ENCODE results near the gene NODAL. TPM values are rescaled to one million over a fixed set of nuclear protein-coding genes. Genes with fewer than 3 reads are reported as not detected.
"Not testable (repeated sequence)": the region's sequence is repeated elsewhere in the genome, so short reads cannot be mapped to it uniquely, and the experiment has no call there.

NODAL gene
- 0.38 TPM for total RNA-seq
- long read RNA-seq, result 0 reads

DNA sequence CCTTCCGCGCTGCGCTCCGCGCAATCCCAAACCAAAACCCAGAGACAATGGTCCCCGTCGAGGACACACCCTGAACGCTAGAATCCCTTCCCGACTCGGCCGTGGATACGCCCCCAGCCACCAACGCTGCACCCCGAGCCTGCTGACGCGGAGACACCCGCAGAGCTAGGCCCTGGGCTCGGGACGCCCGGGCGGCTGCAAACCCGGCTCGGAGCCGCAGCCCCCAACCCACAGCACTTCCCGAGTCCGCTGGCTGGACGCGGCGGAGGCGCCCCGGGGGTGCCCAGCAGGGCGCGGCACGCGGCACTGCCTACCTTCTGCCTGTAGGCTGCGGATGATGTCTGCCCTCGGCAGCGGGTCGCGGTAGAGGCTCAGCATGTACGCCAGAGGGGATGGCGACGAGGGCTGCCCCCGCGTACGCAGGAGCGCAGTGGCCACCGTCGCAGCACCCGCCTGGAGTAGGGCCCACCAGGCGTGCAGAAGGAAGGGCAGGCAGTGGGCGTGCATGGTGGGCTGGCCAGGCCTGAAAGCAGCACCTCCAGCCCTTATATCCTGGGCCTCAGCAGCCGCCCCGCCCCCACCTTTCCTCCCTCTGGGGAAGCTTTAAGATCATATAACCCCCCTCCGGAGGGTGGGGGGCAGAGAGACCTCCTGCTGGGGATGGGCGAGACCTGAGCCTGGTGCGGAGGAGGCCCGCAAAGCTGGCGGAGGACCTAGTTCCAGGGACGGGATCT is at the start of gene NODAL:
Gene NODAL, minus strand, starts transcription at position 521 of the 734 bp plus-strand sequence. Its CDS starts 14 bp downstream, at position 507.
- intact Hi-C loops (cut with DNase I), result no loop called here
- no peak for DNase-seq (ENCODE audit: low spot score)

DNA sequence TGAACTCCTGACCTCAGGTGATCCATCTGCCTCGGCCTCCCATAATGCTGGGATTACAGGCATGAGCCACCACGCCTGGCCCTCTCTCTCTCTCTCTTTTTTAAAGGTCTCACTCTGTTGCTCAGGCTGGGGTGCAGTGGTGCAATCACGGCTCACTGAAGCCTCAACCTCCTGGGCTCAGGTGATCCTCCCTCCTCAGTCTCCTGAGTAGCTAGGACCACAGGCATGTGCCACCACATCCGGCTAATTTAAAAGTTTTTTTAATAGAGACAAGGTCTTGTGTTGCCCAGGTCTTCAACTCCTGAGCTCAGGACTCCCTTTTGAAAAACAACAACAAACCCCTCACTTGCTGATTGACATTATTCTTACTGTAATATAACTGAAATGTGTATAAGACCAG is 48.7 kb upstream of the NODAL start:
- DNase-seq (ENCODE audit: low spot score), result no peak
- intact Hi-C loops (cut with DNase I), result no loop called here

DNA sequence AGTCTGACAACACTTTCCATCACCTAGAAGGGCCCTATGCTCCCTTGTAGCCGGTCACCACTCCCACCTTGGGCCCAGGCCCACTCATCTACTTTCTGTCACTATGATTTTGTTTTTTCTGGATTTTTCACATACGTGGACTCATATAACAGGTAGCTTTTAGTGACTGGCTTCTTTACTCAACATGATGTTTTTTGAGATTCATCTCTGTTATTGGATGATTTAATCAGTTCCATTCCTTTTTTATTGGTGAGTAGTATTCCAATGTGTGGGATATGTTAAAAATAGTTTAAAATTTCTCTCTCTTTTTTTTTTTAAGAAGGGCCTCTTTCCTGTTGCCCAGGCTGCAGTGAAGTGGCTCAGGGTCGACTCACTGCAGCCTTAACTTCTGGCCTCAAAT is 46.3 kb upstream of the NODAL start:
- no peak for DNase-seq (ENCODE audit: low spot score)
- intact Hi-C loops (cut with DNase I), result no loop called here

DNA sequence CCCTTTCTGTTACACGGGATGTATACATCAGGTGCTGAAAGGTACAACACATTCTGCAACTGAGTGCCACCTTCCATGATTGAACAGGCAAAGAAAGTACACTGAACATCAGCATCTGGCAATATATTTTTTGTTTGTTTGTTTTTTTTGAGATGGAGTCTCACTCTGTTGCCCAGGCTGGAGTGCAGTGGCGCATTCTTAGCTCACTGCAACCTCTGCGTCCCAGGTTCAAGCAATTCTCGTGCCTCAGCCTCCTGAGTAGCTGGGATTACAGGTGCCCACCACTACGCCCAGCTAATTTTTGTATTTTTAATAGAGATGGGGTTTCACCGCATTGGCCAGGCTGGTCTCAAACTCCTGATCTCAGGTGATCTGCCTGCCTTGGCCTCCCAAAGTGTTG is 42.4 kb upstream of the NODAL start:
- intact Hi-C loops (cut with DNase I); DNase-seq (ENCODE audit: low spot score): not testable (repeated sequence)

DNA sequence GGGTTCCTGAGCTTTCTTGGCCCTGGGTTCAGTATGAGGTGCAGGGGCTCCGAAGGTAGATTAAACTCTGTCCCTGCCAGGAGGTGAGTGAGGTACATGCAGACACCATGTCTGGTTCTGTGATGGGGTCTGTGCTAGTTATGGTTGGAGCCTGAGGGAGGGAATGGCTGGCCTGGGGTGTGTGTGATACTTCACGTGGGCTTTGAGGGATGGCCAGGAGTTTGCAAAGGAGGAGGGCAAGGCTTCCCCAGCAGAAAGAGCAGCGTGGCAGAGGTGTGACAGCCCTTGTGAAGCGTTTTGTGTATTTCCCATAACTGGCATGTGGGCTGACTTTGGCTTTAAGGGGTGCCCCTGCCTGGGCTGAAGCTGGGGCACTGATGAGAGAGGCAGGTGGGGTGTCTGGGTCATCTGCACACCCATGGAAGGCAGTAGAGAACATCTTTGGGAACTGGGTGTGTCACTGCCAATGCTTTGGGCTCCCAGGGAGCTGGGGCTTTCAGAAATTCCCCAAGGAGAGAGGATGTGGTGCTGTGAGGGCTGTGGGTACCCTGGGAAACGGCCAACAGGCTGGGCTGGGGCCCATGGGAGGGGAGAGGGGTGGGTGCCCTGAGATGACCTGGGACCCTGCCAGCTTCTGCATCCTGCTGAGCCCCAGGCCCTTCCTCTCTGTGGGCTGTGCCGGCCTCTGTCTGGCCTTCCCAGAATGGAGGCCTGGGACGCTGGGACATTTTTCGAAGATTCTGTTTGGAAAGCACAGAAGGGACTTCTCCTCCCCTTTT is 41.7 kb upstream of the NODAL start:
- intact Hi-C loops (cut with DNase I), result no loop called here

DNA sequence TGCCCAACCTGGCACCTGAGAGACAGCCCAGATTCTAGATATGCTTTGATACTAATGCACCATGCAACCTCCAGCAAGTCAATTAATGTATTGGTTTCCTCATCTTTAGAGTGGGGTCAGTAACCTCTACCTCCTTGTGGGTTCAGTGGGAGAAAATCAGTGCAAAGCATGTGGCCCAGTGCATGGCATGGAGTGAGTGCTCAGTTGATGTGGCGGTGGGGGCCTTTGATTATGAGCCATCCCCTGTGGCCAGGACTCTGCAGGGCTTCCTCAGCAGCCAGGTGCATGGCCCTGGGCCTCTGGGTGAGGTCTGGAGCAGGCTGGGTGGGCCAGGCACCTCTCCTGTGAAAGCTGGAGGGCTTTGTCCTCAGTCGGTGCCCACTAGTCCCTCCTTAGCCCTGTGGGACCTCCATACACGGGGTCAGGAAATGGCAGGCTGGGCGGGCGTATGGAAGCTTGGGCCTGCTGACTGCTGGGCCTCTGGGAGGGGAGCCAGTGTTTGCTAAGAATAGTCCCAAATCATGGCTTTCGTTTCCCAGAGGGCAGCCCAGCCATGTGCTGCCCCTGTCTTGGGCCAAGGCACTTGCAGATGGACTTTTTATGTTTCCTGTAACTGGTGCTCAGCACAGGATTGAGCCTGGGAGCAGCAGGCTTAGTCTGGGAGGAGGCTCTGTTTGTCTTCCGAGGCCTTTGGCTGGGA is 40.5 kb upstream of the NODAL start:
- peak; percentile 89 for DNase-seq (ENCODE audit: low spot score)
- intact Hi-C loops (cut with DNase I), result no loop called here

More for the DNA sequence above, 41.7 kb upstream of the NODAL start:
- DNase-seq (ENCODE audit: low spot score), result no peak

DNA sequence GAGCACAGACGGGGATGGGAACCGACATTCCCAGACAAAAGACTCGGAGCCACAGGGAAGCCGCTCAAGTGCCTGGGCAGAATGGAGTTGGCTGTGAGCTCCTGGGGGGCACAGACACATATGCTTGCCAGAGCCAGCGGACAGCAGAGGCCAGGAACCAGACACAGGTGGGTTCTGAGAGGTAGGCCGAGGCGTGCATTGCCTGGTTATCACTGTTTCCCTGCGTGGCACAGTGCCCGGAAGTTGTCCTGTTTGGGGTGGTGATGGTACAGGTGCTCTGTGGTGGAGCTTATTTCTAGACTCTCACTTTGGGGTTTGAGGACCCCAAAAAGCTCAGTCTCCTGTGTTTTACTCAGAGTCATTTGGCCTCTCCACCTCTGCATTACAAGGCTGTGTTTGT is 39.6 kb upstream of the NODAL start:
- DNase-seq (ENCODE audit: low spot score), result no peak
- intact Hi-C loops (cut with DNase I), result no loop called here

DNA sequence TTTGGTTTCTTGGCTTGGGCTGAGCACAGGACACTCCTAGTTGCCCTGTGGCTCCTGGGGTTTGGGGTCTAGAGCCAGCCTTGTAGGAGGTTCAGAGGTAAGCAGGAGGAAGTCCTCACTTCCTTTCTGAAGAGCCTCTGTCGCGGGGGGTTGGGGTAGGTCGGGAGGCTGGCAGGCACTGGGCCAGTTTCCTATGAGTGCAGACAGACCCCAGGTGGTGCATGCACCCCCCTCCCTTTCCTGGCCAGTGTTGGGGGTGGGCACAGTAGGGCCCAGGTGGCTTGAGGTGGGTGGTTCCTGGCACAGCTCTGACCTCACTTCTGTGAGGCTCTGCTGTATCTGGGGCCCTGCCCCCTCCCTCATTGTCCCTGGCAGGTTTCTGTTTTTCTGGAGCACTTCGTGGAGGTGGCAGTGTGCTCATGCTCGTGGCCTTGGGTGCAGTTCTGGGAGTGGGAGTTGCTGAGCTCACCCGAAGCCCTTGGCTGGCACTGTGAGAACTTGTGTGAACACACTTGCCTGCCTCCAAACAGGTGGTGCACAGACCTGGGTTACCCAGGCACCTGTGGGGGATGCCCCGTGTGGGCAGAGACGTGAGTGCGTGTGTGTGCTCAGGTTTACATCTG is 38.9 kb upstream of the NODAL start:
- DNase-seq (ENCODE audit: low spot score), result no peak
- intact Hi-C loops (cut with DNase I), result no loop called here

DNA sequence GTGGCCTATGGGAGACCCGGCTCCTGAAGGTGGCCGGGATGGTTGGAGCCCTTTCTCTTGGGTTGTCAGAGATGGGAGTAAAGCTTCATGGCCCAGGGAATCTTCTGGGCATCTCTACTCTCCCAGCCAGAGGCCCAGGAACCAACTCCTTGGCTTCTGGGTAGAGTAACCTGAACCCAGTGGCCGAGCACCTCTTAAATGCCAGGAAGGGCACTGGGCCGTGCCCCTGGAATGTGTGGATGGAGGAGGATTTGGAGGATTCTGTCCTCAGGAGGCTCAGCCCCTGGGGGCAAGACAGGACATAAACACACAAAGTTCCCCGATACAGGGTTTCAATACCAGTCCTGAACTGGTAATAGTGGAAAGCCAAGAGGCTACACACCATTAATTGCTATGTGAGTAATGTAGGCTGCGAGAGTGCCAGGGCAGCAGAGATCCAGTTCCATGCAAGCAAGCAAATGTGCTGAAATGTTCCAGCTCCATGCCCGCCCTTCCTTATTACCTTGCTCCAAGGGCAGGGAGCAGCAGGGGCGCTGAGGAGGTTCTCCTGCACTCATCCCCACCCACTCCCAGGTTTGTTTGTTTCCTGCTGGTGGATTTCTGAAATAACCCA is 38.3 kb upstream of the NODAL start:
- intact Hi-C loops (cut with DNase I), result no loop called here
- DNase-seq (ENCODE audit: low spot score), result no peak

DNA sequence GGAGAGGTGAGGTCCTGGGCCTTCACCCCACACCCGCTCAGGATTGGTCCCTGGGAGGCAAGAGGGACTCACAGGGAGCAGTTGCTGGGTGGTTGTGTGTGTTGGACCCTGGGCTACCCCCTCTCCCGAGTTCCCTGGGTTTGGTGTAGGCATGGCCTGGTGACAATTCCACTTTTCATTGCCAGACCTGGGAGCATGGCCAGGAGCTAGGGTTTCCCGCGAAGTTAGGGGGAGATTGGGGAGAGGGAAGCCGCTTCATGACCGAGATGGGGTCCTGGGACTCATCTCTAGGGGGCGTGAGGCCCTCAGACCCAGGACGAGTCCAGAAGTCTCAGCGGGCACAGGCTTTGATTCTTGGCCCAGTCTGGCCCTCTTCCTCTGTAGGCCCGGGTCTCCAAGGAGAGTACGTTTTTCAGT is 37.7 kb upstream of the NODAL start:
- intact Hi-C loops (cut with DNase I), result no loop called here
- no peak for DNase-seq (ENCODE audit: low spot score)

DNA sequence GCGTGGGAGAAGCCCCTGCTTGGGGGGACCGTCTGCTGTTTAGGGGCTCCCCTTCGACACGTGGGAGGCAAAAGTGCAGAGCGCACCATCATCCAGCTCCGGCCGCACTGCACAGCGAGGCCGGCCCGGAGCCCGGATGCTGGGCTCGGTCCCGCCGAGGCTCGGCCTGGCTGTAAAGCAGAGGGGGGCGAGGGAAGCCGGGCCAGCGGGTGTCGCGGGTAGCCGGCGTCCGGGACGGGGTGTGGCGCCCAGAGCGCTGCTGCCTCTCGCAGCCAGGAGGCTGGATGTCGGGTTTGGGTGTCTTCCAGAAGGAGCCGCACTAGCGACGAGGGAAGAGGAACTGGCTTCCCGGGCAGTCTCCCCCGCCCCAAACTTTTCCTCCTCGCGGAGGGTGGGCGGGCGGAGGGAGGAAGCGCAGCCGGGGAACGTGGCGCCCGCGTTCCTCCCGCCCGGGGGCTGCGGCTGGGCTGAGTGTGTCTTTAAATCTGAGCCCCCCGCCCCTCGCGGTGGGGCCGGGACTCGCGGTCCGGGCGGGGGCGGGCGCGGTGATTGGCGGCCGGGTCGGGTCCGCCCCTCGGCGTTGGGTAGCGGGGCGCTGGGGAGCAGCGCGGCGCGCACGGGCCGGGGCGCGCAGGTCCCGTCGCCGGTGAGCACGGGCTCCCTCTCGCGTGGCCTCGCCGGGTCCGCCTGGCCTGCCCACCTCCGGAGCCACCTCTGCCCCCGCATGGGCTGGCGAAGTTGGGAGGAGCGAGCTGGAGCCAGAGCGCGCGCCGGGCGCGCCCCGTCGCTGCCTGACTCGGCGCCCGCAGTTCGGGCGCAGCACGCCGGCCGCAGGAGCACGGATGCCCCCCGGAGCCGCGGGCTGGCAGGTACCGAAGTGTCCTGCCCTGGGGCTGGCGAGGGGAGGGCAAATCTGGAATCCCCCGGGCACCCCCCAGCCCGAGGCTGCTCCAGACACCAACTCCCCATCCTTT is 37.0 kb upstream of the NODAL start, which contains the start of gene PALD1:
Gene PALD1, plus strand, starts transcription at position 577 of the 974 bp plus-strand sequence. CDS start 47,185 bp downstream, outside the sequence.
- DNase-seq (ENCODE audit: low spot score), result peak; percentile 86
- intact Hi-C loops (cut with DNase I), result no loop called here

DNA sequence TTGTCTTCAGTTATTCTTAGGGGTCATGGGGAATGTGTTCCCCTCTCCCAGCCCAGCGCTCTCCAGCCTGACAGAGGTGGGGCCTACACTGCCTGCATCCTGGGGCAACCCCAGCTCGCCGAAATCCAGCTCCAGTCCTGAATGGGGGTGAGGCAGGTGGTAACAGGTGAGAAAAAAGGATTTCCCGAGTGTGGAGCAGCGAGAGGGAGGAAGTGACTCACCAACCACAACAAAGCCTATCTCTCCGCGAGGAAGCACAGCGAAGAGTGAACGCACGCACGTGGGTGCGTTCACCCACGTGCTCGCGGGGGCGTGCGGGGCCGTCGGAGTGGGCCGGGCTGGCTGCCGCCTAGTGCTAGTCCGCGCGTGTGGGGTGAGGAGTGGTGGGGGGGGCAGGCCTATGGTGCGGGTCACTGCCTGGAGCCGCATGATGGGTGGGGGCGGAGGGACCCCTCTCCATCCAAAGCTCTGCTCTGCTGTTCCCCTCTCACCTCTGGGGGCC is 36.2 kb upstream of the NODAL start:
- no peak for DNase-seq (ENCODE audit: low spot score)
- intact Hi-C loops (cut with DNase I), result no loop called here

DNA sequence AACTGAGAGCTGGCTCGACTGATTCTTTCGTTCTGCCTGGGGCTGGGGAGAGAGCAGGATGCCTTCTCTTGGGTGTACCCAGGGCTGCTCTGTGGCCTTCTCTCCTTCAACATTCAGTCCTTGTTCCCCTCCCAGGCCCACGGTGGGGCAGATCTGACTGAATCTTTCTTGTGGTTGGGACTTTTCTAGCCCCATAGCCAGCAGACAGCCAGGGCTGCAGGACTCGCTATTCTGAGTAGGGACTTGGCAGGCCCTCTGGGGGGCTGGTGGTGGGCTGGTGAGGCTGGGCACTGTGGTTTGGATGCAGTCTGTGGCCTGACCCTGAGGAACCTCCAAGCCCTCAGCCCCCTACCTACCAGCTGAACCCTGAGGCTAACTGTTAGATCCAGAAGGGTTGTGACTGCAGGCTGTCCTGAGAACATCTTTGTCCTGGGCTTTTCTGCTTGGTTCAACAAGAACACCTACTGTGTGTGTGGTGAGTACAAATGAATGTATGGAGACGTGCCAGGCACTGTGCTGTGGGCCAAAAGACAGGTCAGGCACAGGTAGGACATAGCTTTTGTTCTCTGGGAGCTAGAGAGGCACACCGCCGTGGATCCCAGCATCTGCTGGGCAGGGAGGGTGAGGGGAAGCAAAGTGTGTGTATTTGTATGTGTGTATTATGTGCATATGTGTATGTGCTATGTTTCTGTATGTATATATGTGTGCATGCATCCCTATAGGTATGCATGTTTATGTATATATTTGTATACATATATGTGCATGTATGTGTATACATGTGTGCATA is 35.0 kb upstream of the NODAL start:
- DNase-seq (ENCODE audit: low spot score), result no peak
- intact Hi-C loops (cut with DNase I), result no loop called here

DNA sequence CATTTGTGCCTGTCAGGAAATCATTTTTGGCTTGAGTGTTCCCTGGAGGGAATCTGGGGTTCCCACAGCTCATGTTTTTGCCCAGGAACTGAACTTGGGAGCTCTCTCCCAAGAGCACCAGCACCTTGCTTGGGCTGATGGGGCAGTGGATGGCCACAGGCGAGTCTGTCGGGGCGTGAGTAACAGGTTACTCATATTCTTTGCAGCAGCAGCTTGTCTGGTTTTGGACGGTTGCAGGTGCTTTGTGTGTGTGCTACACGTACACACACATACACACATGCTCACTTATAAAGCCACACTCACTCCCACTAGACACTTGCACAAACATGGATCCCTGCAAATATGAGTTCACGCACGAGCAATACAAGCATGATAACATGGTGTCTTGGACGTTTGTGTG is 34.2 kb upstream of the NODAL start:
- intact Hi-C loops (cut with DNase I), result no loop called here
- no peak for DNase-seq (ENCODE audit: low spot score)

DNA sequence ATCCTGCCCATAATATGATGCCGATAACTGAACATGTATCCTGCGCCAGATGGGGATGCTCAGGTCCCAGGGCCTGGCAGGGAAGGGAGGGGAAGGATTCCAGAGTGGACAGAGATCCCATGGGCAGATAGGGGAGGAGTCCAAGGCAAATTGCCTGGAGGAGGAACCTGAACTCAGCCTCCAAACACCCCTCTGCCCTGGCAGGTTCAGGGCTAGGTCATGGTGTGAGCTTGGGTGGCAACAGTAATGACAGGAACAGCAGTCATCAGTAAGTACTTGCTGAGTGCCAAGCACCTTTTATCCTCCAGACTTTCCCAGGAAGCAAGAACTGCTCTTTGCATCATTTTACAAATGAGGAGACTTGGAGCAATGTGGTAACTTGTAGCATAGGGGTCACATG is 33.3 kb upstream of the NODAL start:
- no peak for DNase-seq (ENCODE audit: low spot score)
- intact Hi-C loops (cut with DNase I), result no loop called here

DNA sequence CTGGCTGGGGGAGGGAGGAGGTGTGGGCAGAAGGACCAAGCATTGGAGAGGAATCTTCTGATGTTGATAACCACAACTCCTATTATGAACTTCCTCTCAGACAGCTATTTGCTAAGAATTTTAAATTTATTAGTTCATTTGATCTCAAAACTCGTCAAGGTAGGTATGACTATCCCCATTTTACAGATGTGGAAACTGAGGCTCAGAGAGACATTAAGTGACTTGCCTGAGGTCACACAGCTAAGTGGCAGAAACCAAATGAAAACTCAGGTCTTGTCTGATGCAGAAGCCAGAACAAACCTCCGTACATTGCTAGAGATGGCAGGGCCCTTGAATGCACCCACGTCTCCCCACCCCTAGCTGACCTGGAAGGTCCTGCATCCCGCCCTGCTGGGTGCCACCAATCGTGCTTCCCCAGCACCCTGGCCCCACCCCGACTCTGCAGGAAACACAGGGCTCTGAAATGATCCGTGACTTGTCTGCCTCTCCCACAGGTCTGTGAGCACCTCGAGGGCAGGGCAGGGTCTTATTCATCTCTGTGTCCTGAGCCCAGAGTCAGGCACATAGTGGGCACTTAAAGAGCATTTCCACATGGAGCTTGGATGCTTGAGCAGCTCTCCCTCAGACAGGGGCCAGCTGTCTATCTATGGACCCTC is 31.4 kb upstream of the NODAL start:
- intact Hi-C loops (cut with DNase I), result no loop called here
- DNase-seq (ENCODE audit: low spot score), result no peak

DNA sequence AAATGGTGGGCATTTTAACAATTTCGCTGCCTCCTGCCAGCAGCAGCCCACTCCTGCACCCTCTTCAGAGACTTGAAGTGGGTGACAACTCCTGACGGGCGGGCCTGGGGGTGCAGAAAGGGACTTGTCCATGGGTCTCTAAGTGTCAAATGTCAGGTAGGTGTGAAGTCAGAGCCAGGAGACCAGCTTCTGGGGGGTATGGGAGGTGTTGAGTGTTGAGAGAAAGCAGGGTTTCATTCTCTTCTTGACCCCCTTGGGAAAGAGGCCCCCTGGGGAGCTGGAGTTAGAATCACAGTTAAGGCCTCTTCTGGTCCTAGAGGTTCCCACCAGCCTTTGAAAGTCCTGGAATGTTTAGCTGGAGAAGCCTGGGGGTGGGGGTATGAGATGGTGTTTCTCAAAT is 25.5 kb upstream of the NODAL start:
- no peak for DNase-seq (ENCODE audit: low spot score)
- intact Hi-C loops (cut with DNase I), result no loop called here
